HG02642 (cell line): ENCODE measurements around the gene P2RY11.

Experiments
- ATAC-seq: cut with Tn5 transposase; IDR thresholded peaks from one replicate; pipeline ENCODE4 v1.9.1; 2021; ENCODE audit warnings: mild to moderate bottlenecking; ENCODE audit not compliant: unreplicated experiment, poor library complexity

The P2RY11 gene

DNA sequence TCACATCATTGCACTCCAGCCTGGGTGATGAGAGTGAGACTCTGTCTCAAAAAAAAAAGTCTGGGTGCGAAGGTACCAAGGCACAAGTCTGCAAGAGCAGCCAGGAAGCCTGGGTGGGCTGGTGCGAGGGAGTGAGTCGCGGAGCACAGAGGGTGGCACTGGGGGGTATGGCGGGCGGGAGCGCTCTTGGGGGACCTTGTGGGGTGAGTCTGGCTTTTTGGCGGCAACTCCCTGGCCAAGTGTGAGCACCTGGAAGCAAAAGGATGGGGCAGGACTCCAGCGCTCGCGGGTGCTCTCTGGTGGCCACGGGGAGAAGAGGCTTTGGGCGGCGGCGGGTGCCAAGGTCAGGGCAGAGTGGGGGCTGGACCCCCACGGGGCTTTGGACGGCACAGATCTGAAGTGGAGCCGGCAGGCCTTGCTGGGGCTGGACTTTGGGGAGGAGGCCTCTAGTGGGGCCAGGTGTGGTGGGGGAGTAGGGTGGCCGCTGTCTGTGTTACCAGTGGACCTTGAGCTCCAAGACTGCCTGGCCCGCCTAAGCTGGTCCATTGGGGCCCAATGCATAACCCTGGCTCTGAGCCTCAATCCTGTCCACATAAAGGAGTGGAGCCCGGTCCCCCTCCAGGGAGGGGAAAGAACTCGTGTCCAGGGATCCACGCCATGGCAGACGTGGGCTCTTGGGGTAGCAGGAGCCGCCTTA is 1.6 kb downstream of the P2RY11 start:
- peak; percentile 31 for ATAC-seq

DNA sequence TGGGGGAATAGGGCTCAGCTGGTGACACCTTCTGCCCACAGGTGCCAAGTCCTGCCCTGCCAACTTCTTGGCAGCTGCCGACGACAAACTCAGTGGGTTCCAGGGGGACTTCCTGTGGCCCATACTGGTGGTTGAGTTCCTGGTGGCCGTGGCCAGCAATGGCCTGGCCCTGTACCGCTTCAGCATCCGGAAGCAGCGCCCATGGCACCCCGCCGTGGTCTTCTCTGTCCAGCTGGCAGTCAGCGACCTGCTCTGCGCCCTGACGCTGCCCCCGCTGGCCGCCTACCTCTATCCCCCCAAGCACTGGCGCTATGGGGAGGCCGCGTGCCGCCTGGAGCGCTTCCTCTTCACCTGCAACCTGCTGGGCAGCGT is 2.1 kb downstream of the P2RY11 start:
- no peak for ATAC-seq

GRCh38 chr19:10113964-10114650 is 2.6 kb downstream of the P2RY11 start:
- no peak for ATAC-seq

DNA sequence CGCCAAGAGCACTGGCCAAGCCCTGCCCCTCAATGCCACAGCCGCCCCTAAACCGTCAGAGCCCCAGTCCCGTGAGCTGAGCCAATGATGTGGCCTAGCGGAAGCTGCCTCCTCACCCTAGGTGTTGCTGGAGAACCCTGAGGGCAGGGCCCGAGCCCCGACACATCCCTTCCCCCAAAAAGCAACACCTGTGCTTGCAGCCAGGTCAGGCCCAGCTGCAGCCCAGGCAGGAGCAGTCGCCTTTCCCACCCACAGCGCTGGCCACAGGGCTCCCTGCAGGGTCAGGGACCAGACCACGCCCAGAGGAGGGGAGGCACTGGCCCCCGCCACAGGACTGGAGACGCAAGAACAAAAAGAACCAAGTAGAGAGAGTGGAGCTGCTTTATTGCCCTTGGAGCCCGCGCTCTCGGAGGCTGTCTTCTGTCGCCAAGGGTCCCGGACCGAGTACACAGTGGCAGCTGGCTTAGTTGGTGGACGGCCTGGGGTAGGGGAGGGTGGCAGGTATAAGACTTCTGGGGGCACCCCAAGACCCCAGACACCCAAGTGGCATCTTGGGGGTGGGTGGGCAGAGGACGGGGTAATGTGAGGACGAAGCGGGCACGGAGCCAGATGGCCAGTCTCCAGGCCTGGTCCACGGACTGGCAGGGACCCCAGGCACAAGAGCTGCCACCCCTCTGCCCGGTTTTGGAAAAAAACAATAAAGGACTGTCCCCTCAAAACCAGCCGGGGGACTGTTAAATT is 3.3 kb downstream of the P2RY11 start:
- ATAC-seq: no peak

GRCh38 chr19:10115392-10116084 is 4.0 kb downstream of the P2RY11 start:
- no peak for ATAC-seq

DNA sequence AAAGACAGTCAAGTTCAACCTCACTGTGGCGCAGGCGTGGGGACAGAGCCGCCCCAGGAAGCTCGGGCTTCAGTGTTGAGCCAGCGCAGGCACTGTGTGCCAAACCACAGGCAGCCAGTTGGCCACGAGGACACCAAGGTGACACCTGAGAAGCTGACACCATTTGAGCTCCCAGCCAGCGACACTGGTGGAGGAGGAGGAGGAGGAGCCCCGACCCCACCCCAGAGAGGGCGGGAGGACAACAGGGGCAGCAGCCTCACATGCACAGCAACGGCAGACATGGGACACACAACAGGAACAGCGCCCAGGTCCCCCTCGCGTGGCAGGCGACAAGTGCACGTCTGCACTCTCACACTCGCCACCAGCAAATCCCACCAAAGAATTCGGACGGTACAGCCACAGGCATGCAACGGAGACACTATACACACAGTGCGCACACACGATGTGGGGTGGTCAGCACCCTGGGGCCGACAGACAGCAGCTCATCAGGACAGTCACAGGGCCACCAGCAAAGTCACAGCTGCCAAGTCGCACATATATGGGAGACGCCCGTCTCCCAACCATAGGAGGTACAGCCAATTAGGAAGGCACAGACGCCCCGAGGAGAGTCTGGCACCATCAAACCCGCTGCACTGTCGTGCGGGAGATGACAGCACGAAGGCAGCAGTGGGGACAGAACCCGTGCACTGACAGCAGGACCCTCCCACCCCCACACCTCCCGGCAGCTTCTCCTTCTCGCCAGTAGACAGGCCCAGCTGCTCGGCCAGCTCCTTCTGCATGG is 4.8 kb downstream of the P2RY11 start:
- ATAC-seq: no peak

- ATAC-seq: no peak
Measured at GRCh38 chr19:10116866-10117616, 5.5 kb downstream of the P2RY11 start.

- ATAC-seq: no peak
Measured at GRCh38 chr19:10118960-10119359, 7.5 kb downstream of the P2RY11 start.

DNA sequence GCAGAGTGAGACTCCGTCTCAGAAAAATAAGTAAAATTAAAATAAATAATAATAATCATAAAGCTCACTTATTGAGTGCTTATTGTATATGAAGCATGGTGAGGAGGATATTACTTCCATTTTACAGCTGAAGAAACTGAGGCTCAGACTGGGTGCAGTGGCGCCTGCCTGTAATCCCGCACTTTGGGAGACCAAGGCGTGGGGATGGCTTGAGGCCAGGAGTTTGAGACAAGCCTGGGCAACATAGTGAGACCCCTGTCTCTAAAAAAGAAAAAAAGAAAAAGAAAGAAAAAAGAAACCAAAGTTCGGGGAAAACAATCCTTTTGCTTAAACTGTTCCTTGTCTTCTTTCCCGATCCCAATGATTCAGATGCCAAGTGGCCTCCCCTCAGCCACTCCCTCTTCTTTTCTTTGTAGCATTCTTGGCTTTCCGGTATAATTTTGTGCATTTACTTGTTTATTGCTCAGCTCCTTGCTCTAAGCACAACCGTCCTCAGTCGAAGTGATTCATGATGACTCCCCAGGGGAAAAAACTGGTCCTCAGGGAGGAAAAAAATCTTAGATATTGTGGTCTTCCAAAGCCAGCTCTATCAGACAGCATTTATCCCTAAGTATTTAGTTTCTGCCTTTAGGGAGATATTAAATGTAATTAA is 9.2 kb downstream of the P2RY11 start:
- ATAC-seq: no peak

GRCh38 chr19:10122045-10122444 is 10.6 kb downstream of the P2RY11 start:
- ATAC-seq: no peak

- ATAC-seq: no peak
Measured at GRCh38 chr19:10124429-10124828, 12.9 kb downstream of the P2RY11 start.

DNA sequence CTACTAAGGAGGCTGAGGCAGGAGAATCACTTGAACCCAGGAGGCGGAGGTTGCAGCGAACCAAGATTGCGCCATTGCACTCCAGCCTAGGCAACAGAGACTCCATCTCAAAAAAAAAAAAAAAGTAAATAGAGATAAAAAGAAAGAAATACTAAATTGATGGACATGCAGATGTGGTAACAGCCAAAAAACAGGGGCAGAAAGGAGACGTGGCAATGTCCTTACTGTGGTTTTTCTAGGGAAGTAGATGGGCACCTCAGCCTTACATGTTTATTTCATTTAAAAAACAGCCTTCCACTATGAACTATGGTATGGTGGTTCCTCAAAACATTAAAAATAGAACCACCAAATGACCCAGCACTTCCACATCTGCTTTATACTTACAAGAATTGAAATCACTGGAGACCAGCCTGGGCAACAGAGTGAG is 14.7 kb downstream of the P2RY11 start:
- ATAC-seq: no peak

- ATAC-seq: no peak
Measured at GRCh38 chr19:10132905-10133304, 21.4 kb downstream of the P2RY11 start.

- no peak for ATAC-seq
Measured at GRCh38 chr19:10133596-10133995, 22.1 kb downstream of the P2RY11 start.

- no peak for ATAC-seq
Measured at GRCh38 chr19:10134040-10134439, 22.5 kb downstream of the P2RY11 start.

- no peak for ATAC-seq
Measured at GRCh38 chr19:10135551-10136334, 24.2 kb downstream of the P2RY11 start.

GRCh38 chr19:10136936-10137335 is 25.4 kb downstream of the P2RY11 start:
- ATAC-seq: no peak
